Mammary epithelial cell (primary cell): ENCODE results near the gene TBX3.
"Not testable (repeated sequence)": the region's sequence is repeated elsewhere in the genome, so short reads cannot be mapped to it uniquely, and the experiment has no call there.

Experiments used
- CTCF ChIP-seq, 2 donors: IDR thresholded peaks in 1 of 2; conservative IDR thresholded peaks in 1 of 2; 2 replicates each; pipeline ENCODE4 v1.5.1; 2011 to 2012; ENCODE audit warnings: inconsistent platforms in 2 of 2, low read length in 2 of 2, mild to moderate bottlenecking in 2 of 2, control low read depth in 1 of 2, low read depth in 1 of 2; ENCODE audit not compliant: insufficient read depth in 1 of 2; ENCODE audit errors: extremely low read depth in 1 of 2
- EZH2 ChIP-seq: IDR thresholded peaks from 2 replicates; pipeline ENCODE4 v1.6.1; 2012; ENCODE audit warnings: low read length, inconsistent platforms, borderline replicate concordance

DNA sequence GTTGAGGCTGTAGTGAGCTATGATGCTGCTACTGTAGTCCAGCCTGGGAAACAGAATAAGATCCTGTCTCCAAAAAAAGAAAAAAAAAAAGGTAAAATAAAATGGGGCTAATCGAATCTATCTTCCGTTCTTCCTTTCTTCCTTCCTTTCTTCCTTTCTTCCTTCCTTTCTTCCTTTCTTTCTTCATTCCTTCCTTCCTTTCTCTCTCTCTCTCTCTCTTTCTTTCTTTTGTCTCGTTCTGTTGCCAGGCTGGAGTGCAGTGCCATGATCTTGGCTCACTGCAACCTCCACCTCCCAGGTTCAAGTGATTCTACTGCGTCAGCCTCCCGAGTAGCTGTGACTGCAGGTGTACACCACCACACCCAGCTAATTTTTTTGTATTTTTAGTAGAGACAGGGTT, 24.6 kb upstream of the TBX3 start:
- TF ChIP-seq CTCF (conservative IDR thresholded peaks at IDR 0.05 in 1 of 2, IDR thresholded peaks at IDR 0.05 in 1 of 2; ENCODE audit: extremely low read depth in 1 of 2, insufficient read depth in 1 of 2, low read depth in 1 of 2, low read length in 2 of 2); EZH2: not testable (repeated sequence)
